Peyer's patch (tissue), 4 donors: ENCODE results near the gene KCTD2. TPM values are rescaled to one million over a fixed set of nuclear protein-coding genes. Genes with fewer than 3 reads are reported as not detected.
"Not testable (repeated sequence)": the region's sequence is repeated elsewhere in the genome, so short reads cannot be mapped to it uniquely, and the experiment has no call there.

Source experiments
- DNase-seq, 3 donors: peaks; one replicate each; pipeline ENCODE4 v3.0.0-alpha.2; 2017 to 2019
- H3K27ac ChIP-seq, 4 donors: fragments of 200-600 bp; sonication (generic); one replicate each; pipeline ENCODE4 v1.5.1; 2016 to 2019
- H3K27me3 ChIP-seq, 2 donors: fragments of 200-600 bp; sonication (generic); one replicate each; pipeline ENCODE4 v1.5.1; 2019
- H3K36me3 ChIP-seq, 3 donors: fragments of 200-600 bp; sonication (generic); one replicate each; pipeline ENCODE4 v1.5.1; 2016 to 2019
- H3K4me1 ChIP-seq, 4 donors: fragments of 200-600 bp; sonication (generic); one replicate each; pipeline ENCODE4 v1.5.1; 2016 to 2019
- H3K4me3 ChIP-seq, 4 donors: fragments of 200-600 bp; sonication (generic); 1 replicate in 3 of 4; 2 replicates in 1 of 4; pipeline ENCODE4 v1.5.1; 2016 to 2019; ENCODE audit warnings: mild to moderate bottlenecking in 1 of 4
- H3K9me3 ChIP-seq, 4 donors: fragments of 200-600 bp; sonication (generic); one replicate each; pipeline ENCODE4 v1.5.1; 2016 to 2019; ENCODE audit warnings: mild to moderate bottlenecking in 1 of 4
- POLR2A ChIP-seq, 2 donors: fragments of 450-650 bp; IDR thresholded peaks; one replicate each; pipeline ENCODE4 v1.5.1; 2017; ENCODE audit warnings: antibody characterized with exemption in 2 of 2, mild to moderate bottlenecking in 2 of 2, moderate library complexity in 2 of 2
- total RNA-seq, 4 donors: library from RNA; depleted of rRNA; stranded (reverse); fragments of >200 nt; gene quantifications; one replicate each; pipeline ENCODE4 v1.1.0, GENCODE V29; 2016
- TF ChIP-seq, protein P1 (sequence below), 6 experiments: fragments of 450-650 bp in 4 of 6; fragments of 200-600 bp in 2 of 6; sonication (generic) in 1 of 6; IDR thresholded peaks; one replicate each; pipeline ENCODE4 v1.5.1; 2017 to 2019; ENCODE audit warnings: antibody characterized with exemption in 6 of 6, mild to moderate bottlenecking in 3 of 6, moderate library complexity in 1 of 6

The KCTD2 gene
- total RNA-seq, 4 donors from 2014 or later: 14.9 to 23.5 (median 20.4) TPM

GRCh38 chr17:75036643-75037268 is 10.3 kb upstream of the KCTD2 start:
- no peak for TF ChIP-seq POLR2A (IDR thresholded peaks at IDR 0.05)
- TF ChIP-seq, protein P1, sequence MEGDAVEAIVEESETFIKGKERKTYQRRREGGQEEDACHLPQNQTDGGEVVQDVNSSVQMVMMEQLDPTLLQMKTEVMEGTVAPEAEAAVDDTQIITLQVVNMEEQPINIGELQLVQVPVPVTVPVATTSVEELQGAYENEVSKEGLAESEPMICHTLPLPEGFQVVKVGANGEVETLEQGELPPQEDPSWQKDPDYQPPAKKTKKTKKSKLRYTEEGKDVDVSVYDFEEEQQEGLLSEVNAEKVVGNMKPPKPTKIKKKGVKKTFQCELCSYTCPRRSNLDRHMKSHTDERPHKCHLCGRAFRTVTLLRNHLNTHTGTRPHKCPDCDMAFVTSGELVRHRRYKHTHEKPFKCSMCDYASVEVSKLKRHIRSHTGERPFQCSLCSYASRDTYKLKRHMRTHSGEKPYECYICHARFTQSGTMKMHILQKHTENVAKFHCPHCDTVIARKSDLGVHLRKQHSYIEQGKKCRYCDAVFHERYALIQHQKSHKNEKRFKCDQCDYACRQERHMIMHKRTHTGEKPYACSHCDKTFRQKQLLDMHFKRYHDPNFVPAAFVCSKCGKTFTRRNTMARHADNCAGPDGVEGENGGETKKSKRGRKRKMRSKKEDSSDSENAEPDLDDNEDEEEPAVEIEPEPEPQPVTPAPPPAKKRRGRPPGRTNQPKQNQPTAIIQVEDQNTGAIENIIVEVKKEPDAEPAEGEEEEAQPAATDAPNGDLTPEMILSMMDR (IDR thresholded peaks at IDR 0.05): no peak
- peak; percentile 75 to 91 (median 85) for DNase-seq
- peak overlapping the region in 3 of 4 donors; percentile 31 to 89 (median 76) for H3K27ac ChIP-seq
- H3K27me3 ChIP-seq: no peaks in the 10 kb centered on the region
- H3K4me1 ChIP-seq: peaks cover 0 to 39% (median 5%) of the 10 kb centered on the region in 4 donors
- H3K9me3 ChIP-seq: no peaks in the 10 kb centered on the region
- H3K4me3 ChIP-seq: no peak overlapping the region
- H3K36me3 ChIP-seq: peaks cover 0 to 38% (median 4%) of the 10 kb centered on the region in 3 donors

GRCh38 chr17:75039238-75039637 is 7.8 kb upstream of the KCTD2 start:
- DNase-seq: no peak
- TF ChIP-seq, protein P1 (IDR thresholded peaks at IDR 0.05): no peak
- no peak for TF ChIP-seq POLR2A (IDR thresholded peaks at IDR 0.05)
- no peak overlapping the region for H3K27ac ChIP-seq
- peaks cover 0 to 25% (median under 1%) of the 10 kb centered on the region in 4 donors for H3K4me1 ChIP-seq
- H3K27me3 ChIP-seq: no peaks in the 10 kb centered on the region
- peaks cover 0 to 43% (median 4%) of the 10 kb centered on the region in 3 donors for H3K36me3 ChIP-seq
- H3K4me3 ChIP-seq: no peak overlapping the region
- H3K9me3 ChIP-seq: no peaks in the 10 kb centered on the region

GRCh38 chr17:75041656-75042280 is 5.3 kb upstream of the KCTD2 start:
- H3K36me3 ChIP-seq: peaks cover 0 to 43% (median 4%) of the 10 kb centered on the region in 3 donors
- TF ChIP-seq, protein P1 (IDR thresholded peaks at IDR 0.05): no peak
- no peak for TF ChIP-seq POLR2A (IDR thresholded peaks at IDR 0.05)

DNA sequence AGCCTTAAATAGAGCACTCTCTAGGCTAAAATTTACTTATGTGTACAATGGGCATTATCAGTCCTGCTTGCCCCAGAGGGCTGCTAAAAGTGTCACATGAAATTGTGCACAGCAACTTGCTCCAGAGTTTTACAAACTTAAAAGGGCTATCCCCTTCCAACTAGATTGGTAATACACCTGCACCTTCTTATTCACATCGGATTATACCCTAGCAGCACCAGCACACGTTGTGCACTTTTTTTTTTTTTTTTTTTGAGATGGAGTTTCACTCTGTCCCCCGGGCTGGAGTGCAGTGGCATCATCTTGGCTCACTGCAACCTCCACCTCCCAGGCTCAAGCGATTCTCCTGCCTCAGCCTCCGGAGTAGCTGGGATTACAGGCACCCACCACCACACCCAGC is 3.2 kb upstream of the KCTD2 start:
- DNase-seq: not testable (repeated sequence)
- H3K36me3 ChIP-seq: peaks cover 0 to 35% (median 4%) of the 10 kb centered on the region in 3 donors
- H3K4me1 ChIP-seq: peaks cover 0 to 19% (median 11%) of the 10 kb centered on the region in 4 donors

More at GRCh38 chr17:75041656-75042280, 5.3 kb upstream of the KCTD2 start:
- no peaks in the 10 kb centered on the region for H3K9me3 ChIP-seq
- no peak for DNase-seq
- H3K4me1 ChIP-seq: peaks cover 0 to 9% (median 3%) of the 10 kb centered on the region in 4 donors
- no peak overlapping the region for H3K4me3 ChIP-seq
- H3K27me3 ChIP-seq: no peaks in the 10 kb centered on the region
- H3K27ac ChIP-seq: no peak overlapping the region

GRCh38 chr17:75044716-75045115 is 2.3 kb upstream of the KCTD2 start:
- Histone ChIP-seq H3K27me3 (no peaks in the 10 kb centered on the region), H3K27ac (no peak overlapping the region), H3K4me1 (peaks cover 0 to 25% (median 11%) of the 10 kb centered on the region in 4 donors), H3K36me3 (peaks cover 0 to 26% (median 2%) of the 10 kb centered on the region in 3 donors), H3K9me3 (no peaks in the 10 kb centered on the region), H3K4me3 (no peak overlapping the region)
- TF ChIP-seq, protein P1 (IDR thresholded peaks at IDR 0.05): no peak
- no peak for TF ChIP-seq POLR2A (IDR thresholded peaks at IDR 0.05)
- peak in 1 of 3 donors; percentile 5 for DNase-seq

More for the DNA sequence above, 3.2 kb upstream of the KCTD2 start:
- not testable (repeated sequence) for H3K27ac ChIP-seq, H3K9me3 ChIP-seq, H3K27me3 ChIP-seq, H3K4me3 ChIP-seq

- DNase-seq, H3K9me3 ChIP-seq, H3K27me3 ChIP-seq: not testable (repeated sequence)
- H3K4me1 ChIP-seq: peaks cover 0 to 25% (median 11%) of the 10 kb centered on the region in 4 donors
- H3K4me3 ChIP-seq: peak overlapping the region; percentile 59 to 98 (median 96)
- H3K27ac ChIP-seq: peak overlapping the region; percentile 90 to 99 (median 98)
- H3K36me3 ChIP-seq: peaks cover 0 to 23% (median 0%) of the 10 kb centered on the region in 3 donors
These were observed 1.0 kb upstream of the KCTD2 start for GRCh38 chr17:75045946-75046406.
